Endothelial cell of umbilical vein (primary cell): ENCODE results near the gene PAX8. TPM values are rescaled to one million over a fixed set of nuclear protein-coding genes. Genes with fewer than 3 reads are reported as not detected.

ENCODE experiments used
- BruUV-seq: library from RNA; stranded (reverse); fragments of 400-500 nt; replicated peaks from 2 replicates; lab custom pipeline; 2021; lab: Mats Ljungman, UMichigan
- CTCF ChIA-PET: fragments of 300-600, 350-600 bp; sonication (Branson Sonifier 250); formaldehyde crosslinking; loops from one replicate; lab custom pipeline; 2021; ENCODE audit warnings: antibody characterized with exemption, inconsistent platforms; lab: Charles Lee
- POLR2A ChIA-PET: fragments of 300-600, 350-600 bp; sonication (Branson Sonifier 250); formaldehyde crosslinking; loops from one replicate; lab custom pipeline; 2021; ENCODE audit warnings: antibody characterized with exemption, inconsistent platforms; lab: Charles Lee
- DNase-seq: peaks from one replicate; pipeline ENCODE4 v3.0.0-alpha.2; 2011; ENCODE audit warnings: low read depth, low spot score
- FAIRE-seq: peaks from 2 replicates; lab custom pipeline; 2011; peaks lifted over from hg19 to GRCh38; lab: Jason Lieb, UNC
- H2AFZ ChIP-seq: 2 replicates; pipeline ENCODE4 v1.6.0; 2012; ENCODE audit warnings: low read depth, low read length, control low read depth, inconsistent platforms
- H3K27ac ChIP-seq: 2 replicates; pipeline ENCODE4 v1.5.1; 2011; ENCODE audit warnings: low read depth, mild to moderate bottlenecking, control low read depth, low read length, moderate library complexity; ENCODE audit not compliant: insufficient read depth
- H3K27me3 ChIP-seq, 2 experiments: 2 replicates each; pipeline versions ENCODE4 v1.6.0 to v1.6.1; 2011; ENCODE audit warnings: low read length in 2 of 2, mixed read lengths in 1 of 2; ENCODE audit not compliant: control insufficient read depth in 2 of 2, insufficient read depth in 2 of 2
- H3K36me3 ChIP-seq, 2 experiments: 2 replicates in 1 of 2; 3 replicates in 1 of 2; pipeline ENCODE4 v1.5.1; 2011; ENCODE audit warnings: low read length in 2 of 2, mild to moderate bottlenecking in 1 of 2, moderate library complexity in 1 of 2; ENCODE audit not compliant: control insufficient read depth in 2 of 2, insufficient read depth in 2 of 2; ENCODE audit errors: extremely low read depth in 1 of 2
- H3K4me1 ChIP-seq: 3 replicates; pipeline ENCODE4 v1.5.1; 2011; ENCODE audit warnings: mild to moderate bottlenecking, low read length; ENCODE audit not compliant: control insufficient read depth, insufficient read depth; ENCODE audit errors: extremely low read depth
- H3K4me2 ChIP-seq: 2 replicates; pipeline ENCODE4 v1.6.1; 2011; ENCODE audit warnings: low read length, control low read depth, mixed read lengths; ENCODE audit not compliant: insufficient read depth
- H3K4me3 ChIP-seq, 3 experiments: fragments of 200-600 bp in 1 of 3; sonication (generic), shearing (Covaris generic) in 1 of 3; replicated peaks in 1 of 3; 2 replicates each; pipeline ENCODE4 v1.5.1; 2011 to 2016; ENCODE audit warnings: control low read depth in 3 of 3, low read length in 3 of 3, mild to moderate bottlenecking in 2 of 3, inconsistent platforms in 1 of 3, low read depth in 1 of 3, moderate library complexity in 1 of 3; ENCODE audit not compliant: insufficient read depth in 1 of 3
- H3K79me2 ChIP-seq: 2 replicates; pipeline ENCODE4 v1.6.0; 2012; ENCODE audit warnings: low read length, inconsistent platforms; ENCODE audit not compliant: control insufficient read depth, insufficient read depth
- H3K9ac ChIP-seq: replicated peaks from 2 replicates; pipeline ENCODE3; 2011; ENCODE audit warnings: low read length, control low read depth; ENCODE audit not compliant: insufficient read depth; ENCODE audit errors: extremely low read depth
- H3K9me1 ChIP-seq: replicated peaks from 3 replicates; pipeline ENCODE4 v1.6.0; 2011; ENCODE audit warnings: mild to moderate bottlenecking, low read length; ENCODE audit not compliant: control insufficient read depth, insufficient read depth; ENCODE audit errors: extremely low read depth
- H3K9me3 ChIP-seq: replicated peaks from 2 replicates; pipeline ENCODE4 v1.5.1; 2012; ENCODE audit warnings: low read length, inconsistent platforms; ENCODE audit not compliant: control insufficient read depth, insufficient read depth
- H4K20me1 ChIP-seq: replicated peaks from 2 replicates; pipeline ENCODE3; 2011; ENCODE audit warnings: mild to moderate bottlenecking, low read length; ENCODE audit not compliant: control insufficient read depth, insufficient read depth; ENCODE audit errors: extremely low read depth
- FOS ChIP-seq: IDR thresholded peaks from 2 replicates; pipeline ENCODE4 v1.6.1; 2011; ENCODE audit warnings: mild to moderate bottlenecking, low read length, moderate library complexity, borderline replicate concordance; ENCODE audit not compliant: insufficient read depth
- GATA2 ChIP-seq: IDR thresholded peaks from 2 replicates; pipeline ENCODE4 v1.7.0; 2011; ENCODE audit warnings: low read depth, mild to moderate bottlenecking, moderate library complexity, mixed read lengths, low read length; ENCODE audit not compliant: insufficient read length, insufficient read depth
- JUN ChIP-seq: IDR thresholded peaks from 2 replicates; pipeline ENCODE4 v1.6.1; 2011; ENCODE audit warnings: borderline replicate concordance, low read depth; ENCODE audit not compliant: insufficient read length, insufficient read depth
- MAX ChIP-seq: IDR thresholded peaks from 2 replicates; pipeline ENCODE4 v1.6.1; 2011; ENCODE audit not compliant: insufficient read depth, insufficient read length
- POLR2AphosphoS5 ChIP-seq: IDR thresholded peaks from 2 replicates; pipeline ENCODE4 v1.6.1; 2012; ENCODE audit warnings: low read depth, mild to moderate bottlenecking, control low read depth, low read length, moderate library complexity; ENCODE audit not compliant: insufficient read depth
- dilution Hi-C: fragments of 300-500 bp; cut with MboI; formaldehyde crosslinking; loops from one replicate; pipeline ENCODE4 v1.15.0; 2019; ENCODE audit warnings: low sequenced_read_pairs; ENCODE audit not compliant: extremely low pct_ligation_motif_present
- intact Hi-C: fragments of 100-400 bp; cut with micrococcal nuclease; formaldehyde crosslinking; loops from one replicate; pipeline ENCODE4 v1.10.0; 2022
- polyA plus RNA-seq, 4 experiments: library from polyadenylated mRNA; depleted of rRNA in 3 of 4; stranded (reverse) in 3 of 4; unstranded in 1 of 4; fragments of >200 nt; gene quantifications; 2 replicates each; pipeline versions ENCODE4 v1.2.1 to v1.2.3, GENCODE V29; 2011 to 2012; ENCODE audit warnings: missing spikeins in 1 of 4
- total RNA-seq: library from RNA; stranded (reverse); gene quantifications from 2 replicates; pipeline ENCODE4 v1.2.3, GENCODE V29; 2021

The PAX8 gene
- total and polyA plus RNA-seq, 2 donors (not counting 3 experiments of a cell fraction or from before 2014, with no cell fraction given): 0.22 to 0.62 TPM

- dilution Hi-C loops: no loop called here
- BruUV-seq: no TSS peak
- POLR2A ChIA-PET: interaction anchor here (1.1 kb wide), 1 partner anchor 16 kb away, joined by 5 read pairs; no protein-coding TSS in a partner anchor
Measured at GRCh38 chr2:113232740-113233139, 46.0 kb downstream of the PAX8 start.

GRCh38 chr2:113232123-113232522, 46.6 kb downstream of the PAX8 start:
- Histone ChIP-seq H3K27me3 (no peaks in the 10 kb centered on the region), H2AFZ (no peak overlapping the region), H4K20me1 (no peaks in the 10 kb centered on the region), H3K9ac (no peak overlapping the region), H3K4me1 (no peaks in the 10 kb centered on the region), H3K9me3 (no peaks in the 10 kb centered on the region), H3K4me2 (no peak overlapping the region), H3K9me1 (no peaks in the 10 kb centered on the region), H3K36me3 (no peaks in the 10 kb centered on the region), H3K79me2 (no peaks in the 10 kb centered on the region), H3K4me3 (no peak overlapping the region), H3K27ac (no peak overlapping the region)
- ChIA-PET CTCF (interaction anchor here (1.9 to 2.1 kb wide), 2 partner anchors 15 to 28 kb away, joined by 7 to 8 read pairs; no protein-coding TSS in a partner anchor), POLR2A (no interaction called here)
- DNase-seq (no peak), FAIRE-seq (no peak)
- dilution Hi-C loops (no loop called here), intact Hi-C loops (no loop called here)
- BruUV-seq: no TSS peak
- TF ChIP-seq FOS: no peak
- TF ChIP-seq JUN: no peak
- no peak for TF ChIP-seq MAX
- no peak for TF ChIP-seq GATA2
- TF ChIP-seq POLR2AphosphoS5: no peak

More at GRCh38 chr2:113232740-113233139, 46.0 kb downstream of the PAX8 start:
- no peak overlapping the region for H2AFZ ChIP-seq
- CTCF ChIA-PET: interaction anchor here (1.3 to 2.1 kb wide), 3 partner anchors 12 to 29 kb away, joined by 3 to 7 read pairs (median 5); no protein-coding TSS in a partner anchor
- H3K9me3 ChIP-seq: no peaks in the 10 kb centered on the region
- H3K27ac ChIP-seq: no peak overlapping the region
- H3K4me1 ChIP-seq: no peaks in the 10 kb centered on the region
- no peaks in the 10 kb centered on the region for H4K20me1 ChIP-seq
- H3K4me3 ChIP-seq: no peak overlapping the region
- no peaks in the 10 kb centered on the region for H3K36me3 ChIP-seq
- no peaks in the 10 kb centered on the region for H3K79me2 ChIP-seq
- H3K4me2 ChIP-seq: no peak overlapping the region
- FAIRE-seq: no peak
- no peak for TF ChIP-seq JUN
- no peak for TF ChIP-seq FOS
- no peak for TF ChIP-seq GATA2
- no peak for TF ChIP-seq POLR2AphosphoS5
- DNase-seq: no peak
- intact Hi-C loops: no loop called here
- no peaks in the 10 kb centered on the region for H3K9me1 ChIP-seq
- no peaks in the 10 kb centered on the region for H3K27me3 ChIP-seq
- H3K9ac ChIP-seq: no peak overlapping the region
